DND-41 (cell line): ENCODE results near the gene MEF2C.

Source experiments
- ATAC-seq: fragments of 200-7000 bp; cut with Tn5 transposase; 3 replicates; pipeline ENCODE4 v1.9.1; 2021; ENCODE audit warnings: low read depth; ENCODE audit not compliant: insufficient read depth
- DNase-seq: peaks from one replicate; pipeline ENCODE4 v3.0.0-alpha.2; 2020
- H2AFZ ChIP-seq: 2 replicates; pipeline ENCODE4 v1.6.0; 2012; ENCODE audit warnings: low read depth, low read length
- H3K27ac ChIP-seq: 2 replicates; pipeline ENCODE4 v1.5.1; 2012; ENCODE audit warnings: low read length, inconsistent platforms
- H3K27me3 ChIP-seq: fragments of 200-600 bp; sonication (generic); 2 replicates; pipeline ENCODE4 v1.6.0; 2012; ENCODE audit warnings: low read length, mild to moderate bottlenecking, inconsistent platforms; ENCODE audit not compliant: insufficient read depth, poor library complexity
- H3K36me3 ChIP-seq: 2 replicates; pipeline ENCODE4 v1.5.1; 2012; ENCODE audit warnings: low read length, inconsistent platforms; ENCODE audit not compliant: insufficient read depth
- H3K4me1 ChIP-seq: 2 replicates; pipeline ENCODE4 v1.5.1; 2012; ENCODE audit warnings: mild to moderate bottlenecking, low read length; ENCODE audit not compliant: insufficient read depth
- H3K4me2 ChIP-seq: 2 replicates; pipeline ENCODE4 v1.6.0; 2012; ENCODE audit warnings: mild to moderate bottlenecking, moderate library complexity, low read length, inconsistent platforms; ENCODE audit not compliant: insufficient read depth
- H3K4me3 ChIP-seq, 2 experiments: fragments of 200-600 bp in 1 of 2; shearing (Covaris generic) in 1 of 2; 2 replicates each; pipeline ENCODE4 v1.5.1; 2012 to 2016; ENCODE audit warnings: inconsistent platforms in 2 of 2, low read length in 2 of 2, mild to moderate bottlenecking in 2 of 2, low read depth in 1 of 2, moderate library complexity in 1 of 2
- H3K79me2 ChIP-seq: 2 replicates; pipeline ENCODE4 v1.6.0; 2012; ENCODE audit warnings: low read length, inconsistent platforms; ENCODE audit not compliant: insufficient read depth
- H3K9ac ChIP-seq: 2 replicates; pipeline ENCODE4 v1.6.0; 2012; ENCODE audit warnings: low read depth, mild to moderate bottlenecking, inconsistent platforms, low read length, moderate library complexity
- H3K9me3 ChIP-seq: 2 replicates; pipeline ENCODE4 v1.5.1; 2012; ENCODE audit warnings: low read length, moderate library complexity, mild to moderate bottlenecking, inconsistent platforms; ENCODE audit not compliant: insufficient read depth, severe bottlenecking
- H4K20me1 ChIP-seq: 2 replicates; pipeline ENCODE4 v1.6.0; 2012; ENCODE audit warnings: low read length; ENCODE audit not compliant: insufficient read depth
- CTCF ChIP-seq: IDR thresholded peaks from 2 replicates; pipeline ENCODE4 v1.5.1; 2012; ENCODE audit warnings: borderline replicate concordance, low read length, moderate library complexity, mild to moderate bottlenecking; ENCODE audit not compliant: poor library complexity, severe bottlenecking; ENCODE audit errors: extremely low read depth
- EZH2 ChIP-seq: IDR thresholded peaks from 3 replicates; pipeline ENCODE4 v1.6.1; 2012; ENCODE audit warnings: borderline replicate concordance, low read depth, mild to moderate bottlenecking, moderate library complexity, low read length, inconsistent platforms; ENCODE audit not compliant: severe bottlenecking

MEF2C gene

GRCh38 chr5:88732862-88733261, 150.1 kb downstream of the MEF2C start:
- no peak overlapping the region for H3K9ac ChIP-seq
- no peak for ATAC-seq
- no peaks in the 10 kb centered on the region for H3K4me1 ChIP-seq

GRCh38 chr5:88732181-88732633, 150.8 kb downstream of the MEF2C start:
- DNase-seq = no peak
- H3K4me1 ChIP-seq = no peaks in the 10 kb centered on the region
- no peak overlapping the region for H3K4me3 ChIP-seq
- ATAC-seq = no peak
- TF ChIP-seq CTCF (no peak), EZH2 (no peak)
- H2AFZ ChIP-seq = no peak overlapping the region
- H3K27me3 ChIP-seq = no peaks in the 10 kb centered on the region
- H3K36me3 ChIP-seq = no peaks in the 10 kb centered on the region
- no peaks in the 10 kb centered on the region for H3K9me3 ChIP-seq
- no peak overlapping the region for H3K4me2 ChIP-seq
- H4K20me1 ChIP-seq = no peaks in the 10 kb centered on the region
- no peak overlapping the region for H3K27ac ChIP-seq
- no peaks in the 10 kb centered on the region for H3K79me2 ChIP-seq
- H3K9ac ChIP-seq = no peak overlapping the region

More at GRCh38 chr5:88732862-88733261, 150.1 kb downstream of the MEF2C start:
- no peaks in the 10 kb centered on the region for H4K20me1 ChIP-seq
- H3K4me2 ChIP-seq = no peak overlapping the region
- no peaks in the 10 kb centered on the region for H3K36me3 ChIP-seq
- DNase-seq = no peak
- H3K9me3 ChIP-seq = no peaks in the 10 kb centered on the region
- H3K27me3 ChIP-seq = no peaks in the 10 kb centered on the region
- no peak overlapping the region for H2AFZ ChIP-seq
- TF ChIP-seq EZH2 = no peak
- TF ChIP-seq CTCF = no peak
- H3K4me3 ChIP-seq = no peak overlapping the region
- no peaks in the 10 kb centered on the region for H3K79me2 ChIP-seq
- no peak overlapping the region for H3K27ac ChIP-seq

- no peaks in the 10 kb centered on the region for H3K4me1 ChIP-seq
- no peaks in the 10 kb centered on the region for H3K79me2 ChIP-seq
- no peak overlapping the region for H3K4me3 ChIP-seq
- H3K9ac ChIP-seq = no peak overlapping the region
- DNase-seq (no peak), ATAC-seq (no peak)
- no peak overlapping the region for H2AFZ ChIP-seq
- H3K4me2 ChIP-seq = no peak overlapping the region
- peaks cover 3% of the 10 kb centered on the region for H3K27me3 ChIP-seq
- H3K27ac ChIP-seq = no peak overlapping the region
- H3K36me3 ChIP-seq = no peaks in the 10 kb centered on the region
- H4K20me1 ChIP-seq = no peaks in the 10 kb centered on the region
- no peaks in the 10 kb centered on the region for H3K9me3 ChIP-seq
- TF ChIP-seq EZH2 = no peak
- no peak for TF ChIP-seq CTCF
These were observed 153.2 kb downstream of the MEF2C start for GRCh38 chr5:88729829-88730182.
